ENCODE results near the gene PHF5A. TPM values are rescaled to one million over a fixed set of nuclear protein-coding genes. Genes with fewer than 3 reads are reported as not detected.

PHF5A gene
- total RNA-seq, 1 donor: 38.4 TPM

Other genes with a start within 250 kb of the PHF5A start
- 1.1 and 1.2 TPM in 2 replicates for gene CHADL, start 227.8 kb downstream of the PHF5A start, total RNA-seq
- gene RANGAP1, start 182.5 kb downstream of the PHF5A start, total RNA-seq: 29.8 and 31.8 TPM in 2 replicates
- gene ZC3H7B, start 167.2 kb downstream of the PHF5A start, total RNA-seq: 43.6 and 53.6 TPM in 2 replicates
- 17.4 and 18.3 TPM in 2 replicates for gene TEF, start 86.8 kb downstream of the PHF5A start, total RNA-seq
- 28.0 and 29.0 TPM in 2 replicates for gene TOB2, start 21.9 kb downstream of the PHF5A start, total RNA-seq
- gene ACO2, start 425 bp upstream of the PHF5A start, total RNA-seq: 57.9 and 60.4 TPM in 2 replicates
- gene POLR3H, start 75.8 kb upstream of the PHF5A start, total RNA-seq: 26.2 and 27.9 TPM in 2 replicates
- 0.88 and 1.1 TPM in 2 replicates for gene CSDC2, start 92.3 kb upstream of the PHF5A start, total RNA-seq
- gene PMM1, start 121.1 kb upstream of the PHF5A start, total RNA-seq: 15.6 and 18.9 TPM in 2 replicates
- 16.3 and 18.3 TPM in 2 replicates for gene DESI1, start 152.4 kb upstream of the PHF5A start, total RNA-seq
- gene XRCC6, start 152.6 kb upstream of the PHF5A start, total RNA-seq: 247 and 251 TPM in 2 replicates
- 56.1 and 58.0 TPM in 2 replicates for gene SNU13, start 220.2 kb upstream of the PHF5A start, total RNA-seq
- 0.29 and 0.36 TPM in 2 replicates for gene MEI1, start 230.8 kb upstream of the PHF5A start, total RNA-seq

All from osteoblast (primary cell).